Body of pancreas (tissue), 4 donors: ENCODE measurements around the gene TMEM132C.

Experiments used
- POLR2A ChIP-seq, 3 donors: fragments of 450-650 bp; IDR thresholded peaks; one replicate each; pipeline ENCODE4 v1.6.1; 2016; ENCODE audit warnings: antibody characterized with exemption in 3 of 3, mild to moderate bottlenecking in 2 of 3
- TF ChIP-seq, protein P1 (sequence below), 7 experiments: fragments of 450-650 bp in 4 of 7; fragments of 200-600 bp in 3 of 7; sonication (generic) in 3 of 7; IDR thresholded peaks; one replicate each; pipeline ENCODE4 v1.5.1; 2016 to 2019; ENCODE audit warnings: antibody characterized with exemption in 7 of 7

DNA sequence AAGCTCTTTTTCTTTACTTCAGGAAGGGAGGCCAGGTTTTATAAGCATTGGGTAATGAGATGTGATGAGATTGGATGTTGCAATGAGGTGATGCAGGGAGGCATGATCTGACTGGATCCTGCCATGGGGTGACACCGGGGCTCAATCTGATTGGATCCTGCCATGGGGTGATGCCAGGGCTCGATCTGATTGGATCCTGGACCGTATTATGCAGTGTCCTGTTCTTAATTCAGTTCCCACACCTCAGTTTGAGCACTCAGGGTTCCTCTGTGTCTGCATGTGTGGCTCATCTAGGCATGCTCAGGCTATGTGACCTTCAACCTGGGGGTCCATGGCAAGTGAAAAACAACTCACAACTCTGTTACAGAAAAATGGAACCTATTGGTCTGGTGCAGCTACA lies 390.4 kb downstream of the TMEM132C start:
- TF ChIP-seq, protein P1, sequence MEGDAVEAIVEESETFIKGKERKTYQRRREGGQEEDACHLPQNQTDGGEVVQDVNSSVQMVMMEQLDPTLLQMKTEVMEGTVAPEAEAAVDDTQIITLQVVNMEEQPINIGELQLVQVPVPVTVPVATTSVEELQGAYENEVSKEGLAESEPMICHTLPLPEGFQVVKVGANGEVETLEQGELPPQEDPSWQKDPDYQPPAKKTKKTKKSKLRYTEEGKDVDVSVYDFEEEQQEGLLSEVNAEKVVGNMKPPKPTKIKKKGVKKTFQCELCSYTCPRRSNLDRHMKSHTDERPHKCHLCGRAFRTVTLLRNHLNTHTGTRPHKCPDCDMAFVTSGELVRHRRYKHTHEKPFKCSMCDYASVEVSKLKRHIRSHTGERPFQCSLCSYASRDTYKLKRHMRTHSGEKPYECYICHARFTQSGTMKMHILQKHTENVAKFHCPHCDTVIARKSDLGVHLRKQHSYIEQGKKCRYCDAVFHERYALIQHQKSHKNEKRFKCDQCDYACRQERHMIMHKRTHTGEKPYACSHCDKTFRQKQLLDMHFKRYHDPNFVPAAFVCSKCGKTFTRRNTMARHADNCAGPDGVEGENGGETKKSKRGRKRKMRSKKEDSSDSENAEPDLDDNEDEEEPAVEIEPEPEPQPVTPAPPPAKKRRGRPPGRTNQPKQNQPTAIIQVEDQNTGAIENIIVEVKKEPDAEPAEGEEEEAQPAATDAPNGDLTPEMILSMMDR (IDR thresholded peaks at IDR 0.05), result no peak
- TF ChIP-seq POLR2A (IDR thresholded peaks at IDR 0.05), result no peak
